ENCODE results near the gene CPNE4. TPM values are rescaled to one million over a fixed set of nuclear protein-coding genes. Genes with fewer than 3 reads are reported as not detected.

Gene CPNE4
- total RNA-seq, 2 donors from 2014 or later, result not detected

- no peaks in the 10 kb centered on the region for H3K9me3 Mint-ChIP-seq
- peaks cover 2% of the 10 kb centered on the region for H3K4me1 Mint-ChIP-seq
These were observed 233.2 kb downstream of the CPNE4 start for GRCh38 chr3:131801566-131801965.

DNA sequence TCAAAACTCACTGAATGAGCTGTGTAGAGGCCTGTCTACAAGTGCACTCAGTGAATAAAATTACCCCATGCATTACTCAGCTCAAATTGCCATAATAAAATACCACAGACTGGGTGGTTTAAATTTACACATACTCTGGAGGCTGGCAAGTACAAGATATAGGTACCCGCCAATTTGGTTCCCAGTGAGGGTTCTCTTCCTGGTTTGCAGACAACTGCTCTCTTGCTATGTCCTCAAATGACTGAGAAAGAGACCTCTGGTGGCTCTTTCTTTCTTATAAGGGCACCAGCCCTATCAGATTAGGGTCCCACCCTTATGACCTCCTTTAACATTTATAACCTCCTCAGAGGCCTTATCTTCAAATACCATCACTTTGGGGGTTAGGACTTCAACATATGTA lies 237.0 kb downstream of the CPNE4 start:
- Mint-ChIP-seq H3K36me3 (ENCODE audit: low read depth) (no peaks in the 10 kb centered on the region), H3K9me3 (no peaks in the 10 kb centered on the region)

More at GRCh38 chr3:131801566-131801965, 233.2 kb downstream of the CPNE4 start:
- no peak overlapping the region for H3K27ac Mint-ChIP-seq
- H3K36me3 Mint-ChIP-seq (ENCODE audit: low read depth), result no peaks in the 10 kb centered on the region
- H3K27me3 Mint-ChIP-seq, result peaks cover 8% of the 10 kb centered on the region
- H3K4me3 Mint-ChIP-seq, result no peak overlapping the region
- ATAC-seq (replicated peaks), result no peak

DNA sequence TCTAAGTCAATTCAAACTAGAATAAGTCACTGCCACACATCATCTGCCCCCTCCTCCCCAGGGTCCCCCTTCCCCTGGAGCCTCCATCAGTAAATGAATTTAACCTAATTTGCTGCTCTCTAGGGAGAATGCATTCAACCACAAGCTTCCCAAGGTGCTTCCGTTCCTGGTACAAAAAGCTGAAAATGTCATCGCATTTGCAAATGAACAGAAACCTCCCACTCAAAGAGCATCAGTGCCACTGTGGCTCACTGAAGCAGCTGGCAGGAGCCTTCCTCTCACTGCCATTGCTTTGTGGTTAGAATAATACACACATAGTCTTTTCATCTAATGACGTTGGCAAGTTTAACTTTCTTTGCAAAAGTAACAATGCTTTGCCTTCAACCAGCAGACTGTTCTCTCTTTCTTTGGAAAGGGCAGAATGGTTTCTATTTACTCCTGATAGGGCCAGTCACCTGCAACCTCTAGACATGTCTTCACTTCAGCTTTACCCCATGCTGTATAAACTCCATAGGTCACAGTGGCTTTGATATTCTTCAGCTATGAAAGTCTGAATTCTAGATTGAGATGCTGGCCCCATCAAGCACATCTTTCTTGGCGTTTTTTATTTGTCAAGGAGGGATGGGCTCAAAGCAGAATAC lies 238.1 kb downstream of the CPNE4 start:
- H3K27me3 Mint-ChIP-seq, result peaks cover 9% of the 10 kb centered on the region
- no peak overlapping the region for H3K4me3 Mint-ChIP-seq
- peak; percentile 37 for ATAC-seq (replicated peaks)
- no peaks in the 10 kb centered on the region for H3K9me3 Mint-ChIP-seq
- H3K4me1 Mint-ChIP-seq, result peaks cover 5% of the 10 kb centered on the region
- H3K36me3 Mint-ChIP-seq (ENCODE audit: low read depth), result no peaks in the 10 kb centered on the region
- H3K27ac Mint-ChIP-seq, result no peak overlapping the region

More for the DNA sequence above, 237.0 kb downstream of the CPNE4 start:
- peaks cover 9% of the 10 kb centered on the region for H3K27me3 Mint-ChIP-seq
- peaks cover 5% of the 10 kb centered on the region for H3K4me1 Mint-ChIP-seq
- no peak overlapping the region for H3K27ac Mint-ChIP-seq
- ATAC-seq (replicated peaks), result no peak
- H3K4me3 Mint-ChIP-seq, result no peak overlapping the region

DNA sequence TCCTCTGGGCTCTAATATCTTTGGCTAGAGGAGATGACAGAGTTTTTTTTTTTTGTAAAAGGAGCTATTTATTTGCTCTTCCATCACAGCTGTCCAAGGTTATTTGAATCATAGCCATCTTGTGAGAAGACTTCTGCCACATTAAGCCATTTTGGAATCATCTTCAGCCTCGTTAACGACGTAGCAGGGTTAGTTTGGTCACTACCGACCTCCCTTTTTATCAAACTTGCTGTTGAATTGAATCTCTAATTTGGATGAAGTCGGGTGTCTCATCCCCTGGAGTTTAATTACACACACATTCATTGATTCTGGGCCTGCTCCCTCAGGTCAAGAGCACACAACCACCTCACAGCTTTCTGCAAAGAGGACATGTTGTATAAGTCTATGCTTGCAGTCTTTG lies 238.7 kb downstream of the CPNE4 start:
- no peaks in the 10 kb centered on the region for H3K36me3 Mint-ChIP-seq (ENCODE audit: low read depth)
- H3K4me1 Mint-ChIP-seq, result peaks cover 5% of the 10 kb centered on the region
- H3K4me3 Mint-ChIP-seq, result no peak overlapping the region
- H3K27ac Mint-ChIP-seq, result no peak overlapping the region
- peaks cover 9% of the 10 kb centered on the region for H3K27me3 Mint-ChIP-seq
- no peak for ATAC-seq (replicated peaks)
- H3K9me3 Mint-ChIP-seq, result no peaks in the 10 kb centered on the region

GRCh38 chr3:131795390-131796090 lies 239.3 kb downstream of the CPNE4 start:
- no peaks in the 10 kb centered on the region for H3K9me3 Mint-ChIP-seq
- no peaks in the 10 kb centered on the region for H3K36me3 Mint-ChIP-seq (ENCODE audit: low read depth)
- H3K4me1 Mint-ChIP-seq, result peaks cover 5% of the 10 kb centered on the region
- no peak overlapping the region for H3K4me3 Mint-ChIP-seq
- H3K27ac Mint-ChIP-seq, result no peak overlapping the region
- no peak for ATAC-seq (replicated peaks)
- peaks cover 9% of the 10 kb centered on the region for H3K27me3 Mint-ChIP-seq

DNA sequence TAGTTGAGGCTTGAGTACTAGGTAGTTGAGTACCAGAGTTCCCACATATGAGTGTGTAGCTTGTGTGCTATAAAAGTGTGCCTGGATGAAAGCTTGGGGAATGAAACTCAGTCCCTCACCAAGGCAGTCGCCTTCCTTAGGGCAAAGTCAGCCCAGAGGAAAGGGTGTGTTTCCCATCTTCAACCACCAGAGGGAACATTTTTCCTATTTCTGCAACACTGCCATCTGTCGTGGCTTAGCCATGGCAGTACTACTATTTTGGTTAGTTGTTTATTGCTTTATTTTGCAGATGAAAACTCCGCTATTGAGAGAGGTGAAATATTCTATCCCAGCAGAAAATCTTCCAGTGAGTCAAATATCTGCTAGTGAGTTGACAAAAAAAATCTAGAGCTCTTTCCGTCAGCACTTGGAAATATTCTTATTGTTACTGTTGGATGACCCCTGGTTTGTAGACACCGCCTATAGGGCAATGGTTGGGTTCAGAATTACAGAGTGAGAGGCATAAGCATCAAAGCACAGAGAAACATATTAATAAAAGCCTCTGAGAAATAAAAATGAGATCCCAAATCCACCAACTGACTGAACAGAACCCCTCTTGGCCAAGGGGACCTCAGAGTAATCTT lies 239.9 kb downstream of the CPNE4 start:
- Mint-ChIP-seq H3K27me3 (peaks cover 9% of the 10 kb centered on the region), H3K27ac (no peak overlapping the region), H3K36me3 (ENCODE audit: low read depth) (no peaks in the 10 kb centered on the region), H3K9me3 (no peaks in the 10 kb centered on the region), H3K4me1 (peaks cover 5% of the 10 kb centered on the region), H3K4me3 (no peak overlapping the region)
- peak; percentile 45 for ATAC-seq (replicated peaks)

- Mint-ChIP-seq H3K9me3 (no peaks in the 10 kb centered on the region), H3K27ac (no peak overlapping the region), H3K4me1 (peaks cover 5% of the 10 kb centered on the region), H3K27me3 (peaks cover 14% of the 10 kb centered on the region), H3K36me3 (ENCODE audit: low read depth) (no peaks in the 10 kb centered on the region), H3K4me3 (no peak overlapping the region)
- ATAC-seq (replicated peaks), result no peak
These were observed 240.9 kb downstream of the CPNE4 start for GRCh38 chr3:131793870-131794269.

GRCh38 chr3:131789188-131789587 lies 245.6 kb downstream of the CPNE4 start:
- Mint-ChIP-seq H3K4me1 (no peaks in the 10 kb centered on the region), H3K36me3 (ENCODE audit: low read depth) (no peaks in the 10 kb centered on the region), H3K4me3 (no peak overlapping the region), H3K27me3 (peaks cover 15% of the 10 kb centered on the region), H3K27ac (no peak overlapping the region), H3K9me3 (no peaks in the 10 kb centered on the region)
- no peak for ATAC-seq (replicated peaks)

GRCh38 chr3:131786386-131786785 lies 248.4 kb downstream of the CPNE4 start:
- Mint-ChIP-seq H3K4me1 (no peaks in the 10 kb centered on the region), H3K27ac (no peak overlapping the region), H3K36me3 (ENCODE audit: low read depth) (no peaks in the 10 kb centered on the region), H3K9me3 (no peaks in the 10 kb centered on the region), H3K4me3 (no peak overlapping the region), H3K27me3 (peaks cover 10% of the 10 kb centered on the region)
- ATAC-seq (replicated peaks), result no peak

DNA sequence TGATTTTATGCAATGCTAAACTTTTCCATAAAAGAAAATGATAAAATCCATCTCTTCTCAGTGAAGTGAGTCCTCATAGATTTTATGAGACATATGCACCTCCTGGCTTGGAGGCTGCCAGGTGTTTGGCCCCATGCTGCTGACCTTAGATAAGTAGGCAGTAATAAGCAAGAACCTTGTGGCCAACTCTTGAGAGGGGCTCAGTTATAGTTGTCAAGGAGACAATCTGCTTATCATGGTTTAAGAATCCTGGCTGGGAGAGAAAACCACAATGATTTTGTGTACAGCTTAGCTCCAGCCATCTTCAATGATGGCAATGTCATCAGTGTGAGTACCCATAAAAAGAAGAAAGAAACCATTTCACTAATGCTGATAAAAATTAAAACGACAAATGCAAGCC lies 252.1 kb downstream of the CPNE4 start:
- H3K4me1 Mint-ChIP-seq, result no peaks in the 10 kb centered on the region
- peaks cover 4% of the 10 kb centered on the region for H3K27me3 Mint-ChIP-seq
- no peaks in the 10 kb centered on the region for H3K9me3 Mint-ChIP-seq
- ATAC-seq (replicated peaks), result no peak
- no peak overlapping the region for H3K4me3 Mint-ChIP-seq
- H3K27ac Mint-ChIP-seq, result no peak overlapping the region
- no peaks in the 10 kb centered on the region for H3K36me3 Mint-ChIP-seq (ENCODE audit: low read depth)

- no peak overlapping the region for H3K27ac Mint-ChIP-seq
- no peaks in the 10 kb centered on the region for H3K9me3 Mint-ChIP-seq
- ATAC-seq (replicated peaks), result no peak
- H3K4me1 Mint-ChIP-seq, result no peaks in the 10 kb centered on the region
- no peaks in the 10 kb centered on the region for H3K36me3 Mint-ChIP-seq (ENCODE audit: low read depth)
- no peak overlapping the region for H3K4me3 Mint-ChIP-seq
- H3K27me3 Mint-ChIP-seq, result peaks cover 3% of the 10 kb centered on the region
These were observed 256.3 kb downstream of the CPNE4 start for GRCh38 chr3:131778526-131778925.

- no peak for ATAC-seq (replicated peaks)
- H3K4me1 Mint-ChIP-seq, result no peaks in the 10 kb centered on the region
- H3K27ac Mint-ChIP-seq, result no peak overlapping the region
- no peaks in the 10 kb centered on the region for H3K36me3 Mint-ChIP-seq (ENCODE audit: low read depth)
- no peaks in the 10 kb centered on the region for H3K9me3 Mint-ChIP-seq
- peaks cover 12% of the 10 kb centered on the region for H3K27me3 Mint-ChIP-seq
- H3K4me3 Mint-ChIP-seq, result no peak overlapping the region
These were observed 259.2 kb downstream of the CPNE4 start for GRCh38 chr3:131775650-131776049.

- Mint-ChIP-seq H3K9me3 (no peaks in the 10 kb centered on the region), H3K36me3 (ENCODE audit: low read depth) (no peaks in the 10 kb centered on the region), H3K27me3 (peaks cover 12% of the 10 kb centered on the region), H3K4me1 (no peaks in the 10 kb centered on the region), H3K4me3 (no peak overlapping the region), H3K27ac (no peak overlapping the region)
- ATAC-seq (replicated peaks), result peak; percentile 37
These were observed 262.4 kb downstream of the CPNE4 start for GRCh38 chr3:131772269-131773026.

GRCh38 chr3:131762981-131763564 lies 271.7 kb downstream of the CPNE4 start:
- H3K4me3 Mint-ChIP-seq, result no peak overlapping the region

More at GRCh38 chr3:131762981-131763564, 271.7 kb downstream of the CPNE4 start:
- Mint-ChIP-seq H3K27me3 (peaks cover 12% of the 10 kb centered on the region), H3K4me1 (no peaks in the 10 kb centered on the region), H3K36me3 (ENCODE audit: low read depth) (no peaks in the 10 kb centered on the region), H3K27ac (no peak overlapping the region), H3K9me3 (no peaks in the 10 kb centered on the region)
- no peak for ATAC-seq (replicated peaks)
